Heart right ventricle (tissue), 16 donors: ENCODE data around the gene WIF1. TPM values are rescaled to one million over a fixed set of nuclear protein-coding genes. Genes with fewer than 3 reads are reported as not detected.

ENCODE experiments used
- ATAC-seq, 8 donors: fragments of 200-7000 bp; cut with Tn5 transposase; one replicate each; pipeline ENCODE4 v1.9.1; 2020; ENCODE audit warnings: mild to moderate bottlenecking in 8 of 8, moderate library complexity in 8 of 8, moderate number of reproducible peaks in 1 of 8
- DNase-seq, 2 donors: peaks; one replicate each; pipeline ENCODE4 v3.0.0-alpha.2; 2020
- H3K27ac ChIP-seq, 10 donors: fragments of 200-600 bp; sonication (generic) in 2 of 10; one replicate each; pipeline versions ENCODE4 v1.5.0 to v1.8.0; 2020 to 2022; ENCODE audit warnings: mild to moderate bottlenecking in 3 of 10
- H3K27me3 ChIP-seq, 7 donors: fragments of 200-600 bp; one replicate each; pipeline ENCODE4 v1.8.0; 2021 to 2022; ENCODE audit warnings: mild to moderate bottlenecking in 2 of 7
- H3K36me3 ChIP-seq, 9 donors: fragments of 200-600 bp; sonication (generic) in 1 of 9; one replicate each; pipeline versions ENCODE4 v1.5.0 to v1.8.0; 2020 to 2022; ENCODE audit warnings: mild to moderate bottlenecking in 2 of 9
- H3K4me1 ChIP-seq, 9 donors: fragments of 200-600 bp; sonication (generic) in 1 of 9; one replicate each; pipeline versions ENCODE4 v1.5.0 to v1.8.0; 2020 to 2022; ENCODE audit warnings: mild to moderate bottlenecking in 4 of 9
- H3K4me3 ChIP-seq, 10 donors: fragments of 200-600 bp; sonication (generic) in 2 of 10; one replicate each; pipeline versions ENCODE4 v1.5.0 to v1.8.0; 2020 to 2022; ENCODE audit warnings: mild to moderate bottlenecking in 7 of 10, moderate library complexity in 2 of 10
- H3K9me3 ChIP-seq, 11 donors: fragments of 200-600 bp in 10 of 11; sonication (generic) in 2 of 11; one replicate each; pipeline versions ENCODE4 v1.5.0 to v1.8.0; 2013 to 2022; ENCODE audit warnings: mild to moderate bottlenecking in 2 of 11, control low read depth in 1 of 11, moderate library complexity in 1 of 11
- WGBS, 2 donors: extraction: QIAGEN DNeasy Blood & Tissue Kit; methylation state at CpG; one replicate each; pipeline ENCODE4 v1.1.7; 2013; ENCODE audit warnings: inconsistent platforms in 1 of 2; 5-methylcytosine and 5-hydroxymethylcytosine counted together
- intact Hi-C, 10 donors: fragments of 100-400 bp; cut with DNase I; formaldehyde crosslinking; loops; one replicate each; pipeline versions ENCODE4 v1.11.1 to v1.14.2; 2022
- polyA plus RNA-seq, 2 donors: library from polyadenylated mRNA; stranded (reverse); fragments of 200-250 nt; gene quantifications; one replicate each; pipeline ENCODE4 v1.2.3, GENCODE V29; 2013
- total RNA-seq, 10 donors: library from RNA; stranded (reverse); fragmentation: NEBNext Ultra II Directional in 3 of 10; extraction: Animal tissue kit (Norgen Biotek cat#: 25700) in 3 of 10; gene quantifications; one replicate each; pipeline versions ENCODE4 v1.2.1 to v1.2.4, GENCODE V29; 2021 to 2023
- TF ChIP-seq, protein P1 (sequence below), 9 donors: fragments of 200-600 bp; sonication (generic) in 2 of 9; IDR thresholded peaks; one replicate each; pipeline versions ENCODE4 v1.5.0 to v1.8.0; 2021 to 2022; ENCODE audit warnings: antibody characterized with exemption in 9 of 9, mild to moderate bottlenecking in 5 of 9, moderate library complexity in 1 of 9
- donor health status: Arrhythmogenic right ventricular cardiomyopathy.
- donor health status: ischemic (EF 13 %, LVEDD 7.1; RV severe dilation, severe dysfunction).
- donor health status: healthy with polysubstance abuse.
- donor health status: DM: no; HTN: yes; CAD: no.
- donor health status: DM: no; HTN: no; CAD: no.
- donor health status: ischemic (EF 25% LVEDD 6.9; RV normal size, moderate dysfunction).
- donor health status: ischemic (EF 25% LVEDD 5.7; RV mildly dilated, moderate dysfunction).
- donor health status: healthy.
- donor health status: DM: yes; HTN: yes; CAD: no.
- donor health status: Ischemic cardiomyopathy.
- donor health status: ischemic (EF 35%, LVEDD 5.7; RV mildly dilated, moderate dysfunction).
- donor health status: nonischemic (EF 11% LVEDD 7.7; RV severe dilation, severe dysfunction).
- donor health status: DM: yes; HTN: yes; CAD: no.
- donor health status: PGD.
- donor health status: ischemic (EF 29% LVEDD 5.4; RV normal size, mild dysfunction).
- donor health status: nonischemic (EF 23%, LVEDD 6.1; RV moderate dilation, normal function).

WIF1 gene
- total and polyA plus RNA-seq, 12 donors, result 0.04 to 0.22 TPM; not detected in 10

DNA sequence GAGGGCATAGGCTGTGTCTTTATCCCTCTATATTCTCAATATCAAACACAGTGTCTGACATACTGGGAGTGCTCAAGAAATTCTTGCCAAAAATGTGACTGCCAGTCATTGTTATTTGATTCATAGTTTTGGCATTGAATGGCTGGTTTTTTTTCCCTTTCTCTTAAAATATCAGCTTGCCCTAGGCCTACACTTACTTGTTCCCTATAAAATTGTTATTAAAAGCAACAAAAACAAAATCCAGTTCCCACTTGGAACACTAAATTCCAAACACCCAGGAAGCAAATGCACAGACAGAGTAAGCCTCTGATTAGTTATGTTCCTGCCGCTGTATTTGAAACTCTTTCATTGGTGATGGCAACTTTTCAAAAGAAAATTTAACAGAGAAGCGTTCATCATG, 110.7 kb downstream of the WIF1 start:
- no peak for DNase-seq
- intact Hi-C loops, result no loop called here
- Histone ChIP-seq H3K4me1 (no peaks in the 10 kb centered on the region), H3K36me3 (no peaks in the 10 kb centered on the region), H3K27me3 (peaks cover 0 to 26% (median 0%) of the 10 kb centered on the region in 7 donors), H3K27ac (no peak overlapping the region), H3K9me3 (peaks cover 0 to 3% (median 0%) of the 10 kb centered on the region in 11 donors), H3K4me3 (no peak overlapping the region)
- ATAC-seq, result no peak
- TF ChIP-seq, protein P1, sequence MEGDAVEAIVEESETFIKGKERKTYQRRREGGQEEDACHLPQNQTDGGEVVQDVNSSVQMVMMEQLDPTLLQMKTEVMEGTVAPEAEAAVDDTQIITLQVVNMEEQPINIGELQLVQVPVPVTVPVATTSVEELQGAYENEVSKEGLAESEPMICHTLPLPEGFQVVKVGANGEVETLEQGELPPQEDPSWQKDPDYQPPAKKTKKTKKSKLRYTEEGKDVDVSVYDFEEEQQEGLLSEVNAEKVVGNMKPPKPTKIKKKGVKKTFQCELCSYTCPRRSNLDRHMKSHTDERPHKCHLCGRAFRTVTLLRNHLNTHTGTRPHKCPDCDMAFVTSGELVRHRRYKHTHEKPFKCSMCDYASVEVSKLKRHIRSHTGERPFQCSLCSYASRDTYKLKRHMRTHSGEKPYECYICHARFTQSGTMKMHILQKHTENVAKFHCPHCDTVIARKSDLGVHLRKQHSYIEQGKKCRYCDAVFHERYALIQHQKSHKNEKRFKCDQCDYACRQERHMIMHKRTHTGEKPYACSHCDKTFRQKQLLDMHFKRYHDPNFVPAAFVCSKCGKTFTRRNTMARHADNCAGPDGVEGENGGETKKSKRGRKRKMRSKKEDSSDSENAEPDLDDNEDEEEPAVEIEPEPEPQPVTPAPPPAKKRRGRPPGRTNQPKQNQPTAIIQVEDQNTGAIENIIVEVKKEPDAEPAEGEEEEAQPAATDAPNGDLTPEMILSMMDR (IDR thresholded peaks at IDR 0.05), result no peak
- WGBS, 2 donors, result 77 to 82% methylated on average over 2 of the region's 2 CpGs

DNA sequence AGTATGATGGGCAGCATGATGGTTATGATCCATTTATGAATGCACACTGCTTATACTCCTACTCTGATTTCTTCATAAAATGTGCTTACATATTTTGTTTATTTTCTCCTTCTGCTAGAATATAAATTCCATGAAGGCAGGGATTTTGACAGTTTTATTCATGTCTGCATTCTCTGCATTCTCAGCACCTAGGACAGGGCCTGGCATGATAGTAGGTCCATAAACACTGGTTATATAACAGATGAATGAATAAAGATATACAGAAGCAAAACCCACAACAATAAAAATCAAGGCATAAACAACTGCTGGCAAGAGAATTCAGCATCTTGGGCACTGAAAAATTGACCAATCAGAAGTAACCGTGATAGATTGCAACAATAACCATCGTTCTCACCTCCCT, 115.4 kb downstream of the WIF1 start:
- ATAC-seq, result no peak
- Histone ChIP-seq H3K9me3 (peaks cover 0 to 9% (median 0%) of the 10 kb centered on the region in 11 donors), H3K4me1 (no peaks in the 10 kb centered on the region), H3K27ac (no peak overlapping the region), H3K27me3 (peaks cover 0 to 24% (median 4%) of the 10 kb centered on the region in 7 donors), H3K4me3 (no peak overlapping the region), H3K36me3 (no peaks in the 10 kb centered on the region)
- intact Hi-C loops, result no loop called here
- 91 to 95% methylated on average over 2 of the region's 2 CpGs for WGBS, 2 donors
- TF ChIP-seq, protein P1 (IDR thresholded peaks at IDR 0.05), result no peak
- DNase-seq, result no peak

DNA sequence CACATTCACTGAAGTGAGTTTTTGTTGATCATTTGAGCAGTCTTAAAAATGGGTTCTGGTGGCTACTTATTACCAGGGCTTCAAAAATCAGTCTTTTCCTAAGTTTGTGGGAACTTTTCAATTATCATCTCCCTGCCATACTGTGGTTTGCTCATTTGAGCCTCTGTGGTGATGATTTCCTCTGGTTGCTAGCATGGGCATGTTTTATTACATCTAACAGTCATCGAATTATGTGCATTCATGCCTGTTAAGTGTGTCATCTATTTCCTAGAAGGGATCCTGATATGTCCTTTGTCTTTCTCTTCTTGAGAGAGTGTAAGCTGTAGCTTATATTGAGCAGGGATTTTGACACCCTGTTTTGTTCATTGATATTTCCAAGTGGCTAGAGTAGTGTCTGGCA, 116.8 kb downstream of the WIF1 start:
- intact Hi-C loops, result no loop called here
- no peaks in the 10 kb centered on the region for H3K36me3 ChIP-seq
- no peaks in the 10 kb centered on the region for H3K4me1 ChIP-seq
- no peak overlapping the region for H3K4me3 ChIP-seq
- no peak overlapping the region for H3K27ac ChIP-seq
- WGBS, 2 donors, result 75 to 84% methylated on average over 1 of the region's 1 CpG
- ATAC-seq (no peak), DNase-seq (no peak)
- H3K9me3 ChIP-seq, result peaks cover 0 to 5% (median 0%) of the 10 kb centered on the region in 11 donors
- TF ChIP-seq, protein P1 (IDR thresholded peaks at IDR 0.05), result no peak
- peaks cover 0 to 24% (median 3%) of the 10 kb centered on the region in 7 donors for H3K27me3 ChIP-seq

Other genes with a start within 250 kb of the WIF1 start
- 10 to 100 TPM; 10.1 to 16.3 (median 12.1) TPM for gene LEMD3, start 48.3 kb upstream of the WIF1 start, total RNA-seq
- 10 to 100 TPM in 1 of 2 donors, 1 to 10 TPM in 1; 4.5 to 11.9 TPM for gene LEMD3, start 48.3 kb upstream of the WIF1 start, polyA plus RNA-seq
- gene MSRB3, start 157.4 kb upstream of the WIF1 start, total RNA-seq, result 100 to 1,000 TPM in 9 of 10 donors, 10 to 100 TPM in 1; 98.2 to 169 (median 121) TPM
- 10 to 100 TPM; 44.7 to 52.4 TPM for gene MSRB3, start 157.4 kb upstream of the WIF1 start, polyA plus RNA-seq